Liver (tissue), 9 donors: ENCODE data around the gene DPP6. TPM values are rescaled to one million over a fixed set of nuclear protein-coding genes. Genes with fewer than 3 reads are reported as not detected.

Experiments
- DNase-seq: peaks from one replicate; pipeline ENCODE4 v3.0.0-alpha.2; 2017; ENCODE audit warnings: low spot score
- H3K27ac ChIP-seq, 2 donors: one replicate each; pipeline ENCODE4 v1.7.0; 2013; ENCODE audit warnings: inconsistent platforms in 2 of 2, low read length in 2 of 2, control low read depth in 1 of 2, low read depth in 1 of 2, mild to moderate bottlenecking in 1 of 2
- H3K27me3 ChIP-seq, 4 donors: one replicate each; pipeline versions ENCODE4 v1.6.1 to v1.7.0; 2013; ENCODE audit warnings: low read length in 3 of 4, inconsistent platforms in 1 of 4, mild to moderate bottlenecking in 1 of 4, moderate library complexity in 1 of 4; ENCODE audit not compliant: control insufficient read depth in 4 of 4, insufficient read depth in 4 of 4
- H3K36me3 ChIP-seq, 4 donors: one replicate each; pipeline versions ENCODE4 v1.6.1 to v1.7.0; 2013; ENCODE audit warnings: low read length in 3 of 4, mild to moderate bottlenecking in 3 of 4, low read depth in 1 of 4, moderate library complexity in 1 of 4; ENCODE audit not compliant: control insufficient read depth in 4 of 4, insufficient read depth in 3 of 4
- H3K4me1 ChIP-seq, 4 donors: one replicate each; pipeline versions ENCODE4 v1.6.1 to v1.7.0; 2013; ENCODE audit warnings: low read length in 3 of 4, mild to moderate bottlenecking in 3 of 4, moderate library complexity in 1 of 4; ENCODE audit not compliant: control insufficient read depth in 4 of 4, insufficient read depth in 4 of 4
- H3K4me3 ChIP-seq, 3 donors: one replicate each; pipeline versions ENCODE4 v1.6.1 to v1.7.0; 2013; ENCODE audit warnings: low read length in 3 of 3, control low read depth in 1 of 3, low read depth in 1 of 3, mild to moderate bottlenecking in 1 of 3
- H3K9ac ChIP-seq, 2 donors: one replicate each; pipeline ENCODE4 v1.7.0; 2013; ENCODE audit warnings: low read length in 2 of 2, mild to moderate bottlenecking in 2 of 2, moderate library complexity in 2 of 2, control low read depth in 1 of 2, low read depth in 1 of 2
- H3K9me3 ChIP-seq, 4 donors: one replicate each; pipeline versions ENCODE4 v1.6.1 to v1.7.0; 2013; ENCODE audit warnings: low read length in 3 of 4; ENCODE audit not compliant: control insufficient read depth in 4 of 4
- ATF3 ChIP-seq: IDR thresholded peaks from 2 replicates; pipeline ENCODE4 v1.6.1; 2016; ENCODE audit warnings: antibody characterized with exemption
- CTCF ChIP-seq: fragments of 150-350 bp; IDR thresholded peaks from 2 replicates; pipeline ENCODE4 v1.5.1; 2017; ENCODE audit warnings: improper control_type of control experiment, low read depth, low read length; ENCODE audit not compliant: missing input control
- EGR1 ChIP-seq, 2 donors: IDR thresholded peaks; 2 replicates each; pipeline ENCODE4 v1.6.1; 2016 to 2018; ENCODE audit warnings: antibody characterized with exemption in 2 of 2, low read depth in 2 of 2
- FOXA1 ChIP-seq: IDR thresholded peaks from 2 replicates; pipeline ENCODE4 v1.6.1; 2016; ENCODE audit warnings: antibody characterized with exemption
- FOXA2 ChIP-seq: IDR thresholded peaks from 2 replicates; pipeline ENCODE4 v1.6.1; 2016; ENCODE audit warnings: antibody characterized with exemption
- GABPA ChIP-seq, 2 donors: IDR thresholded peaks in 1 of 2; conservative IDR thresholded peaks in 1 of 2; 2 replicates each; pipeline ENCODE4 v1.6.1; 2016; ENCODE audit warnings: antibody characterized with exemption in 2 of 2, mild to moderate bottlenecking in 1 of 2, moderate library complexity in 1 of 2
- HNF4A ChIP-seq, 2 donors: conservative IDR thresholded peaks; 2 replicates each; pipeline ENCODE4 v1.6.1; 2016; ENCODE audit warnings: antibody characterized with exemption in 2 of 2, mild to moderate bottlenecking in 2 of 2
- HNF4G ChIP-seq: IDR thresholded peaks from 2 replicates; pipeline ENCODE4 v1.6.1; 2016; ENCODE audit warnings: antibody characterized with exemption
- JUND ChIP-seq, 2 donors: IDR thresholded peaks; 2 replicates each; pipeline ENCODE4 v1.6.1; 2016; ENCODE audit warnings: antibody characterized with exemption in 2 of 2
- MAX ChIP-seq: IDR thresholded peaks from 2 replicates; pipeline ENCODE4 v1.6.1; 2016; ENCODE audit warnings: antibody characterized with exemption
- NR2F2 ChIP-seq: IDR thresholded peaks from 2 replicates; pipeline ENCODE4 v1.6.1; 2016; ENCODE audit warnings: antibody characterized with exemption
- RAD21 ChIP-seq, 2 donors: IDR thresholded peaks; 2 replicates each; pipeline ENCODE4 v1.6.1; 2016; ENCODE audit warnings: antibody characterized with exemption in 2 of 2, mild to moderate bottlenecking in 2 of 2
- RXRA ChIP-seq, 2 donors: IDR thresholded peaks; 2 replicates each; pipeline ENCODE4 v1.6.1; 2017 to 2018; ENCODE audit warnings: antibody characterized with exemption in 2 of 2, mild to moderate bottlenecking in 1 of 2
- SP1 ChIP-seq: IDR thresholded peaks from 2 replicates; pipeline ENCODE4 v1.6.1; 2018; ENCODE audit warnings: antibody characterized with exemption, mild to moderate bottlenecking
- TAF1 ChIP-seq: conservative IDR thresholded peaks from 2 replicates; pipeline ENCODE4 v1.6.1; 2016; ENCODE audit warnings: antibody characterized with exemption, mild to moderate bottlenecking
- YY1 ChIP-seq: IDR thresholded peaks from 2 replicates; pipeline ENCODE4 v1.6.1; 2016; ENCODE audit warnings: antibody characterized with exemption, mild to moderate bottlenecking
- WGBS: extraction: QIAGEN DNeasy Blood & Tissue Kit; methylation state at CpG from one replicate; pipeline ENCODE4 v1.1.7; 2013; 5-methylcytosine and 5-hydroxymethylcytosine counted together
- polyA plus RNA-seq, 2 donors: library from polyadenylated mRNA; stranded (reverse) in 1 of 2; unstranded in 1 of 2; fragments of 200-250 nt in 1 of 2; fragments of >200 nt in 1 of 2; fragmentation: Nextera tagmentation in 1 of 2; extraction: Ambion mirVana in 1 of 2; gene quantifications; one replicate each; pipeline versions ENCODE4 v1.2.1 to v1.2.3, GENCODE V29; 2013 to 2015
- total RNA-seq, 2 donors: library from RNA; depleted of rRNA; stranded (reverse); fragments of >200 nt; gene quantifications; one replicate each; pipeline ENCODE4 v1.2.3, GENCODE V29; 2014
- TF ChIP-seq, protein P1 (sequence below): IDR thresholded peaks from 2 replicates; pipeline ENCODE4 v1.6.1; 2016; ENCODE audit warnings: antibody characterized with exemption
- TF ChIP-seq, protein P2 (sequence below): IDR thresholded peaks from 2 replicates; pipeline ENCODE4 v1.6.1; 2016; ENCODE audit warnings: antibody characterized with exemption, mild to moderate bottlenecking
- donor health status: healthy.
- donor health status: healthy.
- donor health status: healthy.
- donor health status: healthy.
- donor health status: healthy.

The DPP6 gene
- total and polyA plus RNA-seq, 4 donors, result 0.01 TPM; not detected in 3

- no peak for DNase-seq
- peaks cover 0 to 2% (median 0%) of the 10 kb centered on the region in 4 donors for H3K9me3 ChIP-seq
- TF ChIP-seq RXRA (IDR thresholded peaks at IDR 0.05) (peak; percentile 50 to 64), FOXA2 (no peak), GABPA (IDR thresholded peaks at IDR 0.05 in 1 of 2, conservative IDR thresholded peaks at IDR 0.05 in 1 of 2) (no peak), EGR1 (IDR thresholded peaks at IDR 0.05; ENCODE audit: low read depth in 2 of 2) (no peak), CTCF (no peak), NR2F2 (peak; percentile 70), SP1 (peak; percentile 99), RAD21 (IDR thresholded peaks at IDR 0.05) (no peak), MAX (no peak), HNF4A (conservative IDR thresholded peaks at IDR 0.05) (peak in 1 of 2 donors; percentile 35), TAF1 (peak; percentile 46), ATF3 (no peak), JUND (IDR thresholded peaks at IDR 0.05) (peak; percentile 13 to 68), HNF4G (no peak), YY1 (peak; percentile 97), FOXA1 (no peak)
- TF ChIP-seq, protein P1, sequence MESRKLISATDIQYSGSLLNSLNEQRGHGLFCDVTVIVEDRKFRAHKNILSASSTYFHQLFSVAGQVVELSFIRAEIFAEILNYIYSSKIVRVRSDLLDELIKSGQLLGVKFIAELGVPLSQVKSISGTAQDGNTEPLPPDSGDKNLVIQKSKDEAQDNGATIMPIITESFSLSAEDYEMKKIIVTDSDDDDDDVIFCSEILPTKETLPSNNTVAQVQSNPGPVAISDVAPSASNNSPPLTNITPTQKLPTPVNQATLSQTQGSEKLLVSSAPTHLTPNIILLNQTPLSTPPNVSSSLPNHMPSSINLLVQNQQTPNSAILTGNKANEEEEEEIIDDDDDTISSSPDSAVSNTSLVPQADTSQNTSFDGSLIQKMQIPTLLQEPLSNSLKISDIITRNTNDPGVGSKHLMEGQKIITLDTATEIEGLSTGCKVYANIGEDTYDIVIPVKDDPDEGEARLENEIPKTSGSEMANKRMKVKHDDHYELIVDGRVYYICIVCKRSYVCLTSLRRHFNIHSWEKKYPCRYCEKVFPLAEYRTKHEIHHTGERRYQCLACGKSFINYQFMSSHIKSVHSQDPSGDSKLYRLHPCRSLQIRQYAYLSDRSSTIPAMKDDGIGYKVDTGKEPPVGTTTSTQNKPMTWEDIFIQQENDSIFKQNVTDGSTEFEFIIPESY, result no peak
- TF ChIP-seq, protein P2, sequence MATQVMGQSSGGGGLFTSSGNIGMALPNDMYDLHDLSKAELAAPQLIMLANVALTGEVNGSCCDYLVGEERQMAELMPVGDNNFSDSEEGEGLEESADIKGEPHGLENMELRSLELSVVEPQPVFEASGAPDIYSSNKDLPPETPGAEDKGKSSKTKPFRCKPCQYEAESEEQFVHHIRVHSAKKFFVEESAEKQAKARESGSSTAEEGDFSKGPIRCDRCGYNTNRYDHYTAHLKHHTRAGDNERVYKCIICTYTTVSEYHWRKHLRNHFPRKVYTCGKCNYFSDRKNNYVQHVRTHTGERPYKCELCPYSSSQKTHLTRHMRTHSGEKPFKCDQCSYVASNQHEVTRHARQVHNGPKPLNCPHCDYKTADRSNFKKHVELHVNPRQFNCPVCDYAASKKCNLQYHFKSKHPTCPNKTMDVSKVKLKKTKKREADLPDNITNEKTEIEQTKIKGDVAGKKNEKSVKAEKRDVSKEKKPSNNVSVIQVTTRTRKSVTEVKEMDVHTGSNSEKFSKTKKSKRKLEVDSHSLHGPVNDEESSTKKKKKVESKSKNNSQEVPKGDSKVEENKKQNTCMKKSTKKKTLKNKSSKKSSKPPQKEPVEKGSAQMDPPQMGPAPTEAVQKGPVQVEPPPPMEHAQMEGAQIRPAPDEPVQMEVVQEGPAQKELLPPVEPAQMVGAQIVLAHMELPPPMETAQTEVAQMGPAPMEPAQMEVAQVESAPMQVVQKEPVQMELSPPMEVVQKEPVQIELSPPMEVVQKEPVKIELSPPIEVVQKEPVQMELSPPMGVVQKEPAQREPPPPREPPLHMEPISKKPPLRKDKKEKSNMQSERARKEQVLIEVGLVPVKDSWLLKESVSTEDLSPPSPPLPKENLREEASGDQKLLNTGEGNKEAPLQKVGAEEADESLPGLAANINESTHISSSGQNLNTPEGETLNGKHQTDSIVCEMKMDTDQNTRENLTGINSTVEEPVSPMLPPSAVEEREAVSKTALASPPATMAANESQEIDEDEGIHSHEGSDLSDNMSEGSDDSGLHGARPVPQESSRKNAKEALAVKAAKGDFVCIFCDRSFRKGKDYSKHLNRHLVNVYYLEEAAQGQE, result peak; percentile 67
- 2% methylated on average over 17 of the region's 17 CpGs for WGBS
- peak overlapping the region; percentile 77 to 85 (median 82) for H3K4me3 ChIP-seq
- no peaks in the 10 kb centered on the region for H3K27me3 ChIP-seq
- no peaks in the 10 kb centered on the region for H3K36me3 ChIP-seq
- peak overlapping the region; percentile 94 to 98 for H3K9ac ChIP-seq
- peaks cover 0 to 22% (median 14%) of the 10 kb centered on the region in 4 donors for H3K4me1 ChIP-seq
- H3K27ac ChIP-seq, result peak overlapping the region; percentile 91
These were observed 876.2 kb downstream of the DPP6 start for GRCh38 chr7:154928136-154929005.
